ENCODE measurements around the gene NCR3LG1. TPM values are rescaled to one million over a fixed set of nuclear protein-coding genes. Genes with fewer than 3 reads are reported as not detected.
"Not testable (repeated sequence)": the region's sequence is repeated elsewhere in the genome, so short reads cannot be mapped to it uniquely, and the experiment has no call there.

NCR3LG1 gene
- total RNA-seq, 1 donor from 2014 or later, result 10.5 TPM

- no peak for DNase-seq (ENCODE audit: low read depth, low spot score)
These were observed 59.8 kb downstream of the NCR3LG1 start for GRCh38 chr11:17411418-17411817.

- no peak for DNase-seq (ENCODE audit: low read depth, low spot score)
These were observed 61.0 kb downstream of the NCR3LG1 start for GRCh38 chr11:17412488-17413180.

GRCh38 chr11:17413414-17414316 is 62.1 kb downstream of the NCR3LG1 start:
- no peak for DNase-seq (ENCODE audit: low read depth, low spot score)

GRCh38 chr11:17414317-17414737 is 62.7 kb downstream of the NCR3LG1 start:
- no peak for DNase-seq (ENCODE audit: low read depth, low spot score)

GRCh38 chr11:17414992-17415391 is 63.4 kb downstream of the NCR3LG1 start:
- no peak for DNase-seq (ENCODE audit: low read depth, low spot score)

GRCh38 chr11:17415523-17416104 is 64.0 kb downstream of the NCR3LG1 start:
- no peak for DNase-seq (ENCODE audit: low read depth, low spot score)

- DNase-seq (ENCODE audit: low read depth, low spot score), result no peak
These were observed 64.9 kb downstream of the NCR3LG1 start for GRCh38 chr11:17416492-17416891.

GRCh38 chr11:17418444-17419081 is 67.0 kb downstream of the NCR3LG1 start:
- DNase-seq (ENCODE audit: low read depth, low spot score), result no peak

GRCh38 chr11:17421781-17422180 is 70.2 kb downstream of the NCR3LG1 start:
- no peak for DNase-seq (ENCODE audit: low read depth, low spot score)

GRCh38 chr11:17423533-17424310 is 72.1 kb downstream of the NCR3LG1 start:
- DNase-seq (ENCODE audit: low read depth, low spot score), result no peak

- not testable (repeated sequence) for DNase-seq (ENCODE audit: low read depth, low spot score)
These were observed 74.6 kb downstream of the NCR3LG1 start for GRCh38 chr11:17426233-17426632.

Other genes with a start within 250 kb of the NCR3LG1 start
- gene PIK3C2A, start 143.8 kb upstream of the NCR3LG1 start, total RNA-seq, result 130 and 241 TPM in 2 replicates
- gene NUCB2, start 75.1 kb upstream of the NCR3LG1 start, total RNA-seq, result 102 and 114 TPM in 2 replicates
- 0.07 and 0.20 TPM in 2 replicates for gene KCNJ11, start 36.9 kb downstream of the NCR3LG1 start, total RNA-seq
- gene ABCC8, start 125.0 kb downstream of the NCR3LG1 start, total RNA-seq, result not detected in 2 replicates
- gene USH1C, start 192.6 kb downstream of the NCR3LG1 start, total RNA-seq, result not detected in 2 replicates
- gene OTOG, start 195.5 kb downstream of the NCR3LG1 start, total RNA-seq, result not detected in 2 replicates

All from pulmonary artery endothelial cell (primary cell).